GM13977 (cell line): ENCODE data around the gene NCAM1.

Experiments
- DNase-seq: peaks from one replicate; pipeline ENCODE4 v3.0.0; 2012; ENCODE audit warnings: low spot score
- CTCF ChIP-seq: IDR thresholded peaks from 2 replicates; pipeline ENCODE4 v1.5.1; 2012; ENCODE audit warnings: mild to moderate bottlenecking, control low read depth; ENCODE audit not compliant: insufficient read depth; ENCODE audit errors: extremely low read depth, missing control alignments
- in situ Hi-C: fragments of 300-500 bp; cut with MboI; formaldehyde crosslinking; loops from one replicate; pipeline ENCODE4 v1.12.0; 2022; ENCODE audit warnings: low sequenced_read_pairs, low pct_unique_long_range_greater_than_20kb, mixed read lengths, inconsistent platforms; ENCODE audit not compliant: unreplicated experiment

Gene NCAM1

GRCh38 chr11:113278925-113279324 is 317.7 kb downstream of the NCAM1 start:
- in situ Hi-C loops: loop anchor here (25.0 kb wide), 3 partner anchors 492 to 992 kb away; no protein-coding TSS in a partner anchor
- TF ChIP-seq CTCF: no peak
- no peak for DNase-seq

- in situ Hi-C loops: loop anchor here (25.0 kb wide), 3 partner anchors 492 to 992 kb away; no protein-coding TSS in a partner anchor
- no peak for TF ChIP-seq CTCF
- DNase-seq: no peak
Observed at GRCh38 chr11:113279591-113279990, 318.4 kb downstream of the NCAM1 start.

- in situ Hi-C loops: loop anchor here (25.0 kb wide), 3 partner anchors 494 to 994 kb away; no protein-coding TSS in a partner anchor
- TF ChIP-seq CTCF: no peak
- DNase-seq: no peak
Observed at GRCh38 chr11:113281052-113281725, 320.0 kb downstream of the NCAM1 start.

GRCh38 chr11:113282898-113283437 is 321.7 kb downstream of the NCAM1 start:
- in situ Hi-C loops: loop anchor here (25.0 kb wide), 3 partner anchors 496 to 996 kb away; no protein-coding TSS in a partner anchor

GRCh38 chr11:113283881-113284280 is 322.7 kb downstream of the NCAM1 start:
- in situ Hi-C loops: loop anchor here (25.0 kb wide), 3 partner anchors 497 to 997 kb away; no protein-coding TSS in a partner anchor
- TF ChIP-seq CTCF: no peak
- no peak for DNase-seq

More at GRCh38 chr11:113282898-113283437, 321.7 kb downstream of the NCAM1 start:
- DNase-seq: no peak
- no peak for TF ChIP-seq CTCF

- no peak for DNase-seq
- in situ Hi-C loops: loop anchor here (25.0 kb wide), 3 partner anchors 499 to 999 kb away; no protein-coding TSS in a partner anchor
- no peak for TF ChIP-seq CTCF
Observed at GRCh38 chr11:113286009-113286408, 324.8 kb downstream of the NCAM1 start.
